LNCaP clone FGC (cell line): ENCODE measurements around the gene TM4SF1.

ENCODE experiments used
- DNase-seq: peaks from one replicate; pipeline ENCODE4 v3.0.0-alpha.2; 2011; ENCODE audit warnings: low read depth
- H3K4me3 ChIP-seq: 2 replicates; pipeline ENCODE4 v1.5.1; 2011; ENCODE audit warnings: mild to moderate bottlenecking, low read depth, low read length, control low read depth
- TF ChIP-seq, protein P1 (sequence below): IDR thresholded peaks from 2 replicates; pipeline ENCODE4 v1.5.1; 2012; ENCODE audit warnings: mild to moderate bottlenecking; ENCODE audit not compliant: control insufficient read depth, insufficient read depth; ENCODE audit errors: extremely low read depth

Gene TM4SF1, protein sequence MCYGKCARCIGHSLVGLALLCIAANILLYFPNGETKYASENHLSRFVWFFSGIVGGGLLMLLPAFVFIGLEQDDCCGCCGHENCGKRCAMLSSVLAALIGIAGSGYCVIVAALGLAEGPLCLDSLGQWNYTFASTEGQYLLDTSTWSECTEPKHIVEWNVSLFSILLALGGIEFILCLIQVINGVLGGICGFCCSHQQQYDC

DNA sequence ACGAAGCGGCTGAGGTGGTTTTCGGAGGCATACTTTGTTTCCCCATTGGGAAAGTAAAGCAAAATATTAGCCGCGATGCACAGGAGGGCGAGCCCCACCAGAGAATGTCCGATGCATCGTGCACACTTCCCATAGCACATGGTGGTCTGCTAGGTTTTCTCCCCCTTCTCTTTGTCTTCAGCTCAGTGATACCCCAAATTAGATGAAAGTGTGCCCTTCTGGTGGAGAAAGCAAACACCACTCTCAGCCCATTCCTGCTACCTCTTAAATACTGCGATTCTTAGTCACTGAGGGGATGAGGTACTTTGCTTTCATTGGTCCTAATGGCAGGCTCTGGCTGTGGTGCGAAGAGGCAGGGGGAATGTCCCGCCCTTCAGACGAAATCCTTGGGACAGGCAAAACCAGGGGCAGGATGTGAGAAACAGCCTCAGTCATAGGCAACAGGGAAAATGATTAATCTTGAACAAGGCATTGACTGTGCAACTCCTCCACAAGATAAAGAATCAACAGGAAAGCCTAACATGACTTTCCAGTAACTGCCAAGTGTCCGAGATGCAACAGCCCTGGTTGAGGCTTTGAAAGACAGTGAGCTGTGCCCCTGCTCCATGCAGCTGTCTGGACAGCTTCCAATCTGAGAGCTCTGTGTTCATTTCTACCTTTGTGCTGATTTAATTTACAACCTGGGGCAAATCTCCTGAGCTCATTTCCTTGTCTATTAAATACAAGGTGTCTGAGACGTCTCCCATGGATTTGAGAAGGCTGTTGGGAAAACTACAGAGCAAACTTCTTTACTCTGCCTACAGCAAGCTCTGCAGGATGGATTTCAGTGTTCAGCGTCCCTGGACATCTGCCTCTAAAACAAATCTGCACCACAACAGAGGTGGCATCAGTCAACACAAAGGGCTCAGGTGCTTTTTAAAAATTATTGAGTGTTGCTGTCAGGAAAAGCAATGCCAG is at the start of gene TM4SF1:
TM4SF1 (minus strand) TSS at position 242 of the 957 bp plus-strand sequence; CDS start at position 140, 102 bp downstream.
- H3K4me3 ChIP-seq: peak within 1 kb of the TSS; percentile 50
- TF ChIP-seq, protein P1, sequence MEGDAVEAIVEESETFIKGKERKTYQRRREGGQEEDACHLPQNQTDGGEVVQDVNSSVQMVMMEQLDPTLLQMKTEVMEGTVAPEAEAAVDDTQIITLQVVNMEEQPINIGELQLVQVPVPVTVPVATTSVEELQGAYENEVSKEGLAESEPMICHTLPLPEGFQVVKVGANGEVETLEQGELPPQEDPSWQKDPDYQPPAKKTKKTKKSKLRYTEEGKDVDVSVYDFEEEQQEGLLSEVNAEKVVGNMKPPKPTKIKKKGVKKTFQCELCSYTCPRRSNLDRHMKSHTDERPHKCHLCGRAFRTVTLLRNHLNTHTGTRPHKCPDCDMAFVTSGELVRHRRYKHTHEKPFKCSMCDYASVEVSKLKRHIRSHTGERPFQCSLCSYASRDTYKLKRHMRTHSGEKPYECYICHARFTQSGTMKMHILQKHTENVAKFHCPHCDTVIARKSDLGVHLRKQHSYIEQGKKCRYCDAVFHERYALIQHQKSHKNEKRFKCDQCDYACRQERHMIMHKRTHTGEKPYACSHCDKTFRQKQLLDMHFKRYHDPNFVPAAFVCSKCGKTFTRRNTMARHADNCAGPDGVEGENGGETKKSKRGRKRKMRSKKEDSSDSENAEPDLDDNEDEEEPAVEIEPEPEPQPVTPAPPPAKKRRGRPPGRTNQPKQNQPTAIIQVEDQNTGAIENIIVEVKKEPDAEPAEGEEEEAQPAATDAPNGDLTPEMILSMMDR: no peak
- DNase-seq: peak; percentile 90

DNA sequence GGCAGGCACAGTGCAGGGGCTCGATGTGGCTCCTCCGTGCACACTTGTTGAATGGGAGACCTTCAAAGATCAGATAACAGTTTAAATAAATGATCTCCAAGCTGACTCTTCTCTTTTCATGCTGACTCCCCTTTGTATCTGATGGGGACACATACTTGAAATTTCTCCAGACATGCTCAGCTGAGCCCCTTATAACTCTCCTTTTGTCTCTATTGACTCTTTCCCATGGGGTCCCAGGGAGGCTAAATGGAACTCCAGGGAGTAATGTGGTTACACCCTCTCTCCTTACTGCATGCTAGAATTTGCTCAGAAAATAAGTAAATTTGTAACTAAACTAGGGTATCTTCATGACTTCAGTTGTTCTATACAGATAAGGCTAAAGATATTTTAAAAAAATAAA is 48.9 kb upstream of the TM4SF1 start:
- H3K4me3 ChIP-seq: no peak overlapping the region
- no peak for DNase-seq
- TF ChIP-seq, protein P1: no peak

DNA sequence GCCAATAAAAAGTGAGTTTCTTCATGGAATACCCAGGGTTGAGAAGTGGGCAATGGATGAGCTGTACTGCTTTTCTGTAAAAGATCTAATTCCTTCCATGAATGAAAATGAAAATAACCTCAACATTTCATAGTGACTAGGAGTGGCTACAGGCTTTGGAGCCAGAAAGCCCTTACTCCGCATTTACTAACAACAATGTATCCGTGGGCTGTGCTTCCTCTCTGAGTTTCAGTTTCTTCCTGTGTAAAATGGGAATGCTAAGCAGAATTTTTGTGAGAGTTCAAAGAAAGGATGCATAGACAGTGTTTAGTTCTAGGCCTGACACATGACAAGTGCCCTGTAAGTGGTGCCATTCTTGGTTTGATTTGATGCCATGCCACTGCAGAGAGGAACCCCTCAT is 47.5 kb upstream of the TM4SF1 start:
- TF ChIP-seq, protein P1: no peak
- DNase-seq: no peak

DNA sequence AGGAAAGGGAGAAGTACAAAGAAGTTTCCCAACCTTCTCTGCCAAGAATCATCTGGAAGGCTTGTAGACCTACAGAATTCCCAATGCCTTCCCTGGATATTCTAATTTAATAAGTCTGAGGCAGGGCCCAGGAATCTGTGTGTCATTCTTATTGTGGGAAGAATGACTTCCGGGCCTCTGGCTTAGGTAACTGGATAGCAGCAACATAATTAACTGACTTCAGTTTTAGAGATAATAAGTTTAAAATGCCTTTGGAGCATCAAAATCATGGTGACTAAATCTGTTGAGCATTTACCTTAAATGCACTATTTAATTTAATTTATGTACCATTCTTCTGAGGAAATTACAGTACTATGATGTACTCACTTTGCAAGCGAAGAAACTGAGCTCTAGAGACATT is 44.3 kb upstream of the TM4SF1 start:
- TF ChIP-seq, protein P1: no peak

More for the DNA sequence above, 47.5 kb upstream of the TM4SF1 start:
- H3K4me3 ChIP-seq: no peak overlapping the region

DNA sequence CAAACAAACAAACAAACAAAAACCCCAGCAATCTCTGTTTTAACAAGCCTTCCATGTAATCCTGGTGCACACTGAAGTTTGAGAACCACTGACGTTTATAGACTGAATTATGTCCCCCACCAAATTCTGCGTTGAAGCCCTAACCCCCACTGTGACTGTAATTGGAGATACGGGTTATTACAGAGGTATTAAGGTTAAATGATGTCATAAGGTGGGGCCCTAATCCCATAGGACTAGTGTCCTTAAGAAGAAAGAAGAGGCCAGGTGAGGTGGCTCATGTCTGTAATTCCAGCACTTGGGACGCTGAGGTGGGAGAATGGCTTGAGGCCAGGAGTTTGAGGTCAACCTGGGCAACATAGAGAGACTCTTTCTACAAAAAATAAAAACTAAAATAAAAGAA is 42.4 kb upstream of the TM4SF1 start:
- TF ChIP-seq, protein P1: no peak
- no peak overlapping the region for H3K4me3 ChIP-seq
- no peak for DNase-seq

More for the DNA sequence above, 44.3 kb upstream of the TM4SF1 start:
- no peak overlapping the region for H3K4me3 ChIP-seq
- DNase-seq: no peak

DNA sequence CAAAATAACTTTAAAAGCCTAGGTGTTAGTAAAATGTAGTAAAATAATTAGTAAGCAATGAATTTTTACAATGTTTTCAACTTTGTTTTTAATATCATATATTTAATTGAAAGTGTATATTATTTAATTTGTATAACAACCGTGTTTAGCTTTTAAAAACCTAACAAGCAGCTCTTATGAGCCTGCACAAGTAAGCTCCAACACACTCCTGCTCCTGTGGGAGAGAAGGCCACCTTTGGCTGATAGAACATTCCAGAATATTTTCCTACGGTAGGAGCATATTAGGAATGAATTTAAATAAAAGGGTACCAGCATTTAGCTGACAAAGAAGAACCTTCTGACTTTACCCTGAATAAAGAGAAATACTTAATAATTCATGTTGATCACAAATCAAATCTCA is 40.3 kb upstream of the TM4SF1 start:
- no peak for DNase-seq
- H3K4me3 ChIP-seq: no peak overlapping the region
- TF ChIP-seq, protein P1: no peak
